Upper lobe of left lung (tissue), 6 donors: ENCODE results near the gene SPACA7. TPM values are rescaled to one million over a fixed set of nuclear protein-coding genes. Genes with fewer than 3 reads are reported as not detected.

ENCODE experiments used
- ATAC-seq, 2 donors: fragments of 200-7000 bp; cut with Tn5 transposase; one replicate each; pipeline ENCODE4 v1.9.1; 2022; ENCODE audit warnings: mild to moderate bottlenecking in 2 of 2, moderate library complexity in 2 of 2; ENCODE audit not compliant: low FRiP score in 2 of 2
- DNase-seq, 2 donors: peaks; one replicate each; pipeline ENCODE4 v3.0.0-alpha.2; 2019 to 2020
- H3K27ac ChIP-seq, 4 donors: fragments of 200-600 bp; sonication (generic); one replicate each; pipeline ENCODE4 v1.5.1; 2016 to 2019
- H3K27me3 ChIP-seq, 4 donors: fragments of 200-600 bp; sonication (generic); one replicate each; pipeline ENCODE4 v1.5.1; 2017 to 2019
- H3K36me3 ChIP-seq, 4 donors: fragments of 200-600 bp; sonication (generic); one replicate each; pipeline ENCODE4 v1.5.1; 2016 to 2019
- H3K4me1 ChIP-seq, 4 donors: fragments of 200-600 bp; sonication (generic); one replicate each; pipeline ENCODE4 v1.5.1; 2018 to 2019
- H3K4me3 ChIP-seq, 4 donors: fragments of 200-600 bp; sonication (generic); one replicate each; pipeline ENCODE4 v1.5.1; 2017 to 2019; ENCODE audit warnings: mild to moderate bottlenecking in 2 of 4, moderate library complexity in 1 of 4
- H3K9me3 ChIP-seq, 4 donors: fragments of 200-600 bp; sonication (generic); one replicate each; pipeline ENCODE4 v1.5.1; 2018 to 2019
- CTCF ChIP-seq, 6 experiments: fragments of 450-650 bp in 4 of 6; fragments of 200-600 bp in 2 of 6; sonication (generic) in 2 of 6; IDR thresholded peaks; one replicate each; pipeline ENCODE4 v1.5.1; 2016 to 2019; ENCODE audit warnings: antibody characterized with exemption in 6 of 6
- EP300 ChIP-seq, 4 donors: sonication (generic); formaldehyde crosslinking; IDR thresholded peaks; one replicate each; pipeline ENCODE4 v1.5.1; 2017; ENCODE audit warnings: antibody characterized with exemption in 4 of 4, control low read depth in 2 of 4
- POLR2A ChIP-seq, 4 donors: fragments of 450-650 bp; IDR thresholded peaks; one replicate each; pipeline ENCODE4 v1.5.1; 2016 to 2017; ENCODE audit warnings: antibody characterized with exemption in 4 of 4, mild to moderate bottlenecking in 2 of 4
- POLR2AphosphoS5 ChIP-seq, 2 donors: sonication (generic); formaldehyde crosslinking; IDR thresholded peaks; one replicate each; pipeline ENCODE4 v1.5.1; 2017; ENCODE audit warnings: antibody characterized with exemption in 2 of 2
- WGBS, 2 donors: methylation state at CpG; one replicate each; pipeline ENCODE4 v1.1.5; 2017 to 2018; 5-methylcytosine and 5-hydroxymethylcytosine counted together
- total RNA-seq, 6 donors: library from RNA; depleted of rRNA in 4 of 6; stranded (reverse); fragments of >200 nt in 4 of 6; gene quantifications; one replicate each; pipeline versions ENCODE4 v1.1.0 to v1.2.1, GENCODE V29; 2016 to 2021
- donor health status: DM: no; HTN: no; CAD: no; lungs with moderate emphysema.
- donor health status: DM: no; HTN: yes; CAD: no; lungs with severe emphysema.

SPACA7 gene
- total RNA-seq, 6 donors from 2014 or later: not detected

- TF ChIP-seq POLR2A (IDR thresholded peaks at IDR 0.05) (no peak), EP300 (IDR thresholded peaks at IDR 0.05) (no peak), CTCF (IDR thresholded peaks at IDR 0.05) (no peak), POLR2AphosphoS5 (IDR thresholded peaks at IDR 0.05) (no peak)
- peak in 1 of 2 donors; percentile 58 for DNase-seq
- Histone ChIP-seq H3K4me1 (no peaks in the 10 kb centered on the region), H3K4me3 (no peak overlapping the region), H3K27me3 (no peaks in the 10 kb centered on the region), H3K36me3 (no peaks in the 10 kb centered on the region), H3K9me3 (peaks cover 0 to 8% (median 1%) of the 10 kb centered on the region in 4 donors), H3K27ac (no peak overlapping the region)
- ATAC-seq: no peak
- WGBS, 2 donors: 86 to 91% methylated on average over 8 to 9 of the region's 9 CpGs
Measured at GRCh38 chr13:112435973-112436372, 59.8 kb downstream of the SPACA7 start.

DNA sequence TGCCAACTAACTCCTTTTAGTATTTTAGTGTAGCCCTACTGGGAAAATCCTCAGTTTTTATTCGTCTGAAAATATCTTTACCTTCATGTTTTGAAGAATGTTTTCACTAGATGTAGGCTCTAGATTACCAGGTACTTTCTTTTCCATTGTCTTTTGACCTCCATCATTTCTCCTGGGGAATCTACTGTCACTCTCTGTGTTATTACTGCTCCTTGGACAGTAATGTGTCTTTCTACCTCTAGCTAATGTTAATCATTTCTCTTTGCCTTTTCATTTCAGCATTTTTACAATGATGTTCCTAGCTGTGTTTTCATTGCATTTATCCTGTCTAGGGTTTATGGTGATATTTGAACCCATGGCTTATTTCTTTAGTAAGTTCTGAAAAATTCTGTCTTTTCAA, 61.9 kb downstream of the SPACA7 start:
- no peak for ATAC-seq
- Histone ChIP-seq H3K27ac (no peak overlapping the region), H3K4me3 (no peak overlapping the region), H3K36me3 (no peaks in the 10 kb centered on the region), H3K27me3 (peaks cover 0 to 4% (median 2%) of the 10 kb centered on the region in 4 donors), H3K9me3 (peaks cover 0 to 8% (median 1%) of the 10 kb centered on the region in 4 donors), H3K4me1 (no peaks in the 10 kb centered on the region)
- TF ChIP-seq POLR2A (IDR thresholded peaks at IDR 0.05) (no peak), EP300 (IDR thresholded peaks at IDR 0.05) (no peak), CTCF (IDR thresholded peaks at IDR 0.05) (no peak), POLR2AphosphoS5 (IDR thresholded peaks at IDR 0.05) (no peak)
- 79 to 87% methylated on average over 1 of the region's 1 CpG for WGBS, 2 donors
- no peak for DNase-seq

DNA sequence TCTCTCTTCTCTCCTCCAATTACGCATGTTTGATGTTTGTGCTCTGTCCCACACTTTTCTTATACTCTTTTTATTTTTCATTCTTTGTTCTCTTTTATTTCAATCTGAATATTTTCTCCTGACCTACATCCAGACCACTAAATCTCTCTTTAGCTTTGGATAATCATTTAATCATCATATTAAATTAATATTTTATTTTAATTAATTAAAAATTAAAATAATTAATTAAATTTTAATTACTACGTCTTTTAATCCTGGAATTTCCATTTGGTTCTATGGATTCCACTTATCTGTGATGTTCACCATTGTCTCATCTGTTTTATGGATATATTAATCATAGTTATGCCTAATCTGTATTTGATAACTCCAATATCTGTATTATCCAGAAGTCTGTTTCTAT, 62.4 kb downstream of the SPACA7 start:
- Histone ChIP-seq H3K4me3 (no peak overlapping the region), H3K9me3 (peaks cover 0 to 8% (median 1%) of the 10 kb centered on the region in 4 donors), H3K27ac (no peak overlapping the region), H3K4me1 (no peaks in the 10 kb centered on the region), H3K27me3 (peaks cover 0 to 8% (median 2%) of the 10 kb centered on the region in 4 donors), H3K36me3 (no peaks in the 10 kb centered on the region)
- ATAC-seq: no peak
- 82 to 89% methylated on average over 2 of the region's 2 CpGs for WGBS, 2 donors
- DNase-seq: no peak
- no peak for TF ChIP-seq CTCF (IDR thresholded peaks at IDR 0.05)
- TF ChIP-seq POLR2AphosphoS5 (IDR thresholded peaks at IDR 0.05): no peak

GRCh38 chr13:112441226-112441625, 65.1 kb downstream of the SPACA7 start:
- no peak overlapping the region for H3K4me3 ChIP-seq
- no peaks in the 10 kb centered on the region for H3K36me3 ChIP-seq
- no peak for TF ChIP-seq CTCF (IDR thresholded peaks at IDR 0.05)
- no peak for TF ChIP-seq POLR2A (IDR thresholded peaks at IDR 0.05)
- TF ChIP-seq POLR2AphosphoS5 (IDR thresholded peaks at IDR 0.05): no peak
- TF ChIP-seq EP300 (IDR thresholded peaks at IDR 0.05): no peak
- H3K27me3 ChIP-seq: peaks cover 0 to 13% (median 5%) of the 10 kb centered on the region in 4 donors
- ATAC-seq: no peak
- H3K27ac ChIP-seq: no peak overlapping the region
- peak in 1 of 2 donors; percentile 5 for DNase-seq
- H3K9me3 ChIP-seq: peaks cover 0 to 8% (median 1%) of the 10 kb centered on the region in 4 donors
- no peaks in the 10 kb centered on the region for H3K4me1 ChIP-seq
- 87 to 88% methylated on average over 17 of the region's 17 CpGs for WGBS, 2 donors

DNA sequence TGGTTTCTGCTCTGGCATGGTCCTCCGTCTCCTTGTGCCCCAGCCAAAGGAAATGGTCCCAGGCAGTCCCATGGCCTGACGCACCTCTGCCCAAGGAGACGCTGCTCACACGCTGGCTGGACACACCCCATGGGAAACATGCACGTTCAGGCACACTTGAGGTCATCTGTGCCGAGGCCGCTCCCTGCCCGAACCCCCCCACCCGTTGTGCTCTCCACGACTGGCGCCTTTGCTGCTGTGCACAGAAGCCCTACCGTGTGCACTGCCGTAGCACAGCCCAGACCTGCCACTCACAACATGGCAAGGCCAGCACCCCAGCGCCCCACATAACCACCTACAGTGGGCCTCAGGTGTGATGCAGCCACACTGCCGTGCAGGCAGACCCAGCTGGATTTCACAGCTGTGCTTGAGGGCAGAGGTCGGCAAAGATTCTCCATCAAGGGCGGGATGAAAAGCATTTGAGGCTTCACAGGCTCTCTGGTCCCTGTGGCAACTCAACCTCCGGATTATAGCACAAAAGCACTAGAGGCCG, 65.7 kb downstream of the SPACA7 start:
- WGBS, 2 donors: 82% methylated on average over 19 of the region's 19 CpGs; no CpG with 5 or more reads in 1 of the 2 donors
- no peaks in the 10 kb centered on the region for H3K36me3 ChIP-seq
- ATAC-seq (no peak), DNase-seq (peak in 1 of 2 donors; percentile 11)
- H3K4me3 ChIP-seq: no peak overlapping the region
- TF ChIP-seq CTCF (IDR thresholded peaks at IDR 0.05) (no peak), EP300 (IDR thresholded peaks at IDR 0.05) (no peak), POLR2A (IDR thresholded peaks at IDR 0.05) (no peak), POLR2AphosphoS5 (IDR thresholded peaks at IDR 0.05) (no peak)
- peaks cover 0 to 13% (median 5%) of the 10 kb centered on the region in 4 donors for H3K27me3 ChIP-seq
- H3K4me1 ChIP-seq: no peaks in the 10 kb centered on the region
- H3K9me3 ChIP-seq: peaks cover 0 to 8% (median 1%) of the 10 kb centered on the region in 4 donors
- H3K27ac ChIP-seq: no peak overlapping the region
